Mammary epithelial cell (primary cell): ENCODE measurements around the gene MIOS.

Experiments
- EZH2 ChIP-seq: IDR thresholded peaks from 2 replicates; pipeline ENCODE4 v1.6.1; 2012; ENCODE audit warnings: low read length, inconsistent platforms, borderline replicate concordance
- TF ChIP-seq, protein P1 (sequence below), 2 donors: IDR thresholded peaks in 1 of 2; conservative IDR thresholded peaks in 1 of 2; 2 replicates each; pipeline ENCODE4 v1.5.1; 2011 to 2012; ENCODE audit warnings: inconsistent platforms in 2 of 2, low read length in 2 of 2, mild to moderate bottlenecking in 2 of 2, control low read depth in 1 of 2, low read depth in 1 of 2; ENCODE audit not compliant: insufficient read depth in 1 of 2; ENCODE audit errors: extremely low read depth in 1 of 2

GRCh38 chr7:7565746-7566650 is 686 bp upstream of the MIOS start:
- TF ChIP-seq, protein P1, sequence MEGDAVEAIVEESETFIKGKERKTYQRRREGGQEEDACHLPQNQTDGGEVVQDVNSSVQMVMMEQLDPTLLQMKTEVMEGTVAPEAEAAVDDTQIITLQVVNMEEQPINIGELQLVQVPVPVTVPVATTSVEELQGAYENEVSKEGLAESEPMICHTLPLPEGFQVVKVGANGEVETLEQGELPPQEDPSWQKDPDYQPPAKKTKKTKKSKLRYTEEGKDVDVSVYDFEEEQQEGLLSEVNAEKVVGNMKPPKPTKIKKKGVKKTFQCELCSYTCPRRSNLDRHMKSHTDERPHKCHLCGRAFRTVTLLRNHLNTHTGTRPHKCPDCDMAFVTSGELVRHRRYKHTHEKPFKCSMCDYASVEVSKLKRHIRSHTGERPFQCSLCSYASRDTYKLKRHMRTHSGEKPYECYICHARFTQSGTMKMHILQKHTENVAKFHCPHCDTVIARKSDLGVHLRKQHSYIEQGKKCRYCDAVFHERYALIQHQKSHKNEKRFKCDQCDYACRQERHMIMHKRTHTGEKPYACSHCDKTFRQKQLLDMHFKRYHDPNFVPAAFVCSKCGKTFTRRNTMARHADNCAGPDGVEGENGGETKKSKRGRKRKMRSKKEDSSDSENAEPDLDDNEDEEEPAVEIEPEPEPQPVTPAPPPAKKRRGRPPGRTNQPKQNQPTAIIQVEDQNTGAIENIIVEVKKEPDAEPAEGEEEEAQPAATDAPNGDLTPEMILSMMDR (conservative IDR thresholded peaks at IDR 0.05 in 1 of 2, IDR thresholded peaks at IDR 0.05 in 1 of 2; ENCODE audit: extremely low read depth in 1 of 2, insufficient read depth in 1 of 2, low read depth in 1 of 2, low read length in 2 of 2): no peak
- TF ChIP-seq EZH2: no peak
